Measurements from ENCODE around the gene KDM4C. TPM values are rescaled to one million over a fixed set of nuclear protein-coding genes. Genes with fewer than 3 reads are reported as not detected.

KDM4C gene
- total RNA-seq, 4 donors from 2014 or later: 32.3 to 41.4 (median 35.3) TPM

DNA sequence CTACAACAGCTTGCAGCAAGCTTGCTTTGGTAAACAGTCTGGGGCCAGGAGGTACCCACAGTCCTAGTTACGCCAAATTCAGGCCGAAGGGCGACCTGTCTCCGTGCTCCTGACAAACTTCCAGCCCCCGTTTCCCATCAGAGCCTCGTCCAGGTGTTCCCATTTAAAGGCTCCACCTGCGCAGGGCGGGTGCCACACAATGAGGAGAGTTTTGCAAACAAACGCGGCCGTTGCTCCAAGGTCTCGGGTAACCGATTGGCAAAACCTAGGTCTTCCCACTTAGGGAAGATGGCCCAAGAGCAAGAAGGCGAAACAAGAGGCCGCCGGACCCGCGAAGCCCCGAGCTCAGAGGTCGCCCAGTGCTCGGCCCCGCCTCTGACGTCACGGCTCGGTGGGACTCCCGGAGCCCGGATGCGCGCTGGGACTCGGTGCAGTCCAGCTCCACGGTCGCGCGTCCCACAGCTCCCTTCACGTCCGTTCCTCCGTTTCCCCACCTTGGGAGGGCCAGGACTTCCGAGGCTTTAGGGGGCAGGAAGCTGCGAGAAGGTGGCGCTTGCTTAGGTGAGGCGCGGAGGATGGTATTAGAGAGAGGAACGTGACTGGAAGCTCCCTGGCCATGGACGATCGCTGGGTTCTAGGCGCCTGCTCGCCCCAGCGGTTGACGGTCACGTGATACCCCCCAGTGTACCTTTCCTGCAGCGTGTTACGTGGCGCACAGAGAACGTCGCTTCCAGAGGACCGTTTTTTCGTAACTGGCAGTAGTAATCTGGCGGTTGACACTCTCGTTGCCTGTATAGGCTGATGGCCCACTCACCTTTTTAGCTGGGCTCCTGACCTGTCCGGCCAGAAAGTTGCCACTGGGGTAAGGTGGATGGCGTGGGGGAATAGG is 41.8 kb upstream of the KDM4C start:
- WGBS, 2 donors: 27 to 44% methylated on average over 46 to 54 of the region's 61 CpGs
- H3K4me3 ChIP-seq (ENCODE audit: low read depth, poor library complexity, severe bottlenecking): peak overlapping the region; percentile 19
- DNase-seq (ENCODE audit: low spot score in 2 of 2): peak; percentile 17 to 89
- intact Hi-C loops (cut with DNase I; ENCODE audit: low total_unique reads): no loop called here
- TF ChIP-seq, protein P1, sequence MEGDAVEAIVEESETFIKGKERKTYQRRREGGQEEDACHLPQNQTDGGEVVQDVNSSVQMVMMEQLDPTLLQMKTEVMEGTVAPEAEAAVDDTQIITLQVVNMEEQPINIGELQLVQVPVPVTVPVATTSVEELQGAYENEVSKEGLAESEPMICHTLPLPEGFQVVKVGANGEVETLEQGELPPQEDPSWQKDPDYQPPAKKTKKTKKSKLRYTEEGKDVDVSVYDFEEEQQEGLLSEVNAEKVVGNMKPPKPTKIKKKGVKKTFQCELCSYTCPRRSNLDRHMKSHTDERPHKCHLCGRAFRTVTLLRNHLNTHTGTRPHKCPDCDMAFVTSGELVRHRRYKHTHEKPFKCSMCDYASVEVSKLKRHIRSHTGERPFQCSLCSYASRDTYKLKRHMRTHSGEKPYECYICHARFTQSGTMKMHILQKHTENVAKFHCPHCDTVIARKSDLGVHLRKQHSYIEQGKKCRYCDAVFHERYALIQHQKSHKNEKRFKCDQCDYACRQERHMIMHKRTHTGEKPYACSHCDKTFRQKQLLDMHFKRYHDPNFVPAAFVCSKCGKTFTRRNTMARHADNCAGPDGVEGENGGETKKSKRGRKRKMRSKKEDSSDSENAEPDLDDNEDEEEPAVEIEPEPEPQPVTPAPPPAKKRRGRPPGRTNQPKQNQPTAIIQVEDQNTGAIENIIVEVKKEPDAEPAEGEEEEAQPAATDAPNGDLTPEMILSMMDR (IDR thresholded peaks at IDR 0.05): no peak
- TF ChIP-seq POLR2A (IDR thresholded peaks at IDR 0.05): no peak

DNA sequence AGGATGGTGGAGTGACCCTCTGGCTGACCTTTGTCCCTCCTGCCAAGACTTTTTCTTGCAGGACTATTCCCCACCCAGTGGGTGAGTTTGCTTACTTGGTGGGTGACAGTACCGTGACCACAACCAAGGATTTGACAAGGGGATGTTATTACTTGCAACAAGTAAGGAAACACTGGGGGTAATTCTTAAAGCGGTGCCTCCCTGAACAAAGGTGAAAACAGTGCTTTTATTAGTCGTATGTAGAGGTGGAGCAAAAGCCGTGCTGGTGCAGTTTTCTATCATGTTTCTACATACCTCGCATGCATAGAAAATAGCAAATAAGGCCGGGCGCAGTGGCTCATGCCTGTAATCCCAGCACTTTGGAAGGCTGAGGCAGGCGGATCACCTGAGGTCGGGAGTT is 41.0 kb upstream of the KDM4C start:
- intact Hi-C loops (cut with DNase I; ENCODE audit: low total_unique reads): no loop called here
- no peak overlapping the region for H3K4me3 ChIP-seq (ENCODE audit: low read depth, poor library complexity, severe bottlenecking)
- DNase-seq (ENCODE audit: low spot score in 2 of 2): no peak
- WGBS, 2 donors: 88 to 95% methylated on average over 9 of the region's 9 CpGs
- TF ChIP-seq, protein P1 (IDR thresholded peaks at IDR 0.05): no peak

DNA sequence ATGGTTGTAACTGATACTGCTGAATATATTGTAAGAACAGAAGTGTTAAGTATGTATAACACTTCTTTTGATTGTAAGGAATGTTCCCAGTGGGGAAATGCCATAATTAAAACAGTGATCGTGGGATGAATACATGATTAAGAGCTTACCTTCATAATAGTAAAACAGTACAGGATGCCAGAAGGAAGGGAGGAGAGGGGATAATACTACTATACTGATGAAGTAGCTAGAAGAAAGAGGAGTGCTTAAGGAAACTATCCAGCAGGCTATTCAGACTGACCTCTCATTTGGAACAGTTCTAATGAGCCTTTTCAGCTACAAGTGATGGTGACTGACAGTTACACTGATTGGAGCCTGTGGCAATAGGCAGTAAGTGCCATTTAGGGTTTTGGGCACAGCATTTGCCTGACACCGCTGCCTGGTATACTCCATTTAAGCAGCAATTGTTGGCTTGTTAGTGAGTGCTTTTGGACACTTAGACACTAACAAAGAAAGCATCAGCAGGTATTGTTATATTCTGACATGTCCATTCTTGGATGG is 33.8 kb upstream of the KDM4C start:
- intact Hi-C loops (cut with DNase I; ENCODE audit: low total_unique reads): no loop called here

DNA sequence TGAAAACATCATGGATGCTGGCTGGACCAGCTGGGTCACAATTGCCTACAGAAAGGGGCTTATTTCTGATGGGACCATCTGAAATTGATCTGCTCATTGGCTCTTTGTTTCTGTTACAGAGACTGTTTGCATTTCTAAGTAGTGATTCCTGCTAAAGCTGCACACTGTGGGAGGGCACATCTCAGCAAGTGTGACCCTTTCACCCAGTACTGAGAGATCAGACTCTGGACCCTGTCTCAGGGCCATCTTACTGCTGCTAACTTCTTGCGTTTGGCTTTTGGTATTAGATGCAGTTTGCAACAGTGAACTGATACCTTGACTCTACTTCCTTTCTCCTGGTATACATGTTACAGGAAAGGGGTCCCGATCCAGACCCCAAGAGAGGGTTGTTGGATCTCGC is 24.5 kb upstream of the KDM4C start:
- no peak for TF ChIP-seq POLR2A (IDR thresholded peaks at IDR 0.05)
- TF ChIP-seq, protein P1 (IDR thresholded peaks at IDR 0.05): no peak

More for the DNA sequence above, 33.8 kb upstream of the KDM4C start:
- 78 to 84% methylated on average over 2 of the region's 2 CpGs for WGBS, 2 donors
- H3K4me3 ChIP-seq (ENCODE audit: low read depth, poor library complexity, severe bottlenecking): no peak overlapping the region
- no peak for DNase-seq (ENCODE audit: low spot score in 2 of 2)
- TF ChIP-seq, protein P1 (IDR thresholded peaks at IDR 0.05): no peak
- no peak for TF ChIP-seq POLR2A (IDR thresholded peaks at IDR 0.05)

DNA sequence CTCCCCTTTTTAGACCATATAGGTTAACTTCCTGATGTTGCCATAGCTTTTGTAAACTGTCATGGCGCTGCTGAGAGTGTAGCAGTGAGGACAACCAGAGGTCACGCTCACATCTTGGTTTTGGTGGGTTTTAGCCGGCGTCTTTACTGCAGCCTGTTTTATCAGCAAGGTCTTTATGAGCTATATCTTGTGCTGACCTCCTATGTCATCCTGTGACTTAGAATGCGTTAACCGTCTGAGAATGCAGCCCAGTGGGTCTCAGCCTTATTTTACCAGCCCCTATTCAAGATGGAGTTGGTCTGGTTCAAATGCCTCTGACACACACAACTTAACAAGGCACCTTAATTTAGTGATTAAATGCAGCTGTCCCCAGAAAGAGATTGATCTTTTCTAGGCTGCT is 23.9 kb upstream of the KDM4C start:
- no peak overlapping the region for H3K4me3 ChIP-seq (ENCODE audit: low read depth, poor library complexity, severe bottlenecking)
- intact Hi-C loops (cut with DNase I; ENCODE audit: low total_unique reads): no loop called here
- no peak for TF ChIP-seq POLR2A (IDR thresholded peaks at IDR 0.05)
- TF ChIP-seq, protein P1 (IDR thresholded peaks at IDR 0.05): no peak
- 76 to 89% methylated on average over 6 of the region's 6 CpGs for WGBS, 2 donors
- no peak for DNase-seq (ENCODE audit: low spot score in 2 of 2)

More for the DNA sequence above, 24.5 kb upstream of the KDM4C start:
- DNase-seq (ENCODE audit: low spot score in 2 of 2): no peak
- 79 to 94% methylated on average over 3 of the region's 3 CpGs for WGBS, 2 donors
- H3K4me3 ChIP-seq (ENCODE audit: low read depth, poor library complexity, severe bottlenecking): no peak overlapping the region
- intact Hi-C loops (cut with DNase I; ENCODE audit: low total_unique reads): no loop called here
